ENCODE results near the gene SLC25A23. TPM values are rescaled to one million over a fixed set of nuclear protein-coding genes. Genes with fewer than 3 reads are reported as not detected.
A peak's percentile ranks its signal among the peaks of the same experiment; 100 is the strongest.

The SLC25A23 gene
- total and polyA plus RNA-seq, 2 of the 4 experiments (the other 2 are of a cell fraction), result 7.0 to 7.6 TPM

DNA sequence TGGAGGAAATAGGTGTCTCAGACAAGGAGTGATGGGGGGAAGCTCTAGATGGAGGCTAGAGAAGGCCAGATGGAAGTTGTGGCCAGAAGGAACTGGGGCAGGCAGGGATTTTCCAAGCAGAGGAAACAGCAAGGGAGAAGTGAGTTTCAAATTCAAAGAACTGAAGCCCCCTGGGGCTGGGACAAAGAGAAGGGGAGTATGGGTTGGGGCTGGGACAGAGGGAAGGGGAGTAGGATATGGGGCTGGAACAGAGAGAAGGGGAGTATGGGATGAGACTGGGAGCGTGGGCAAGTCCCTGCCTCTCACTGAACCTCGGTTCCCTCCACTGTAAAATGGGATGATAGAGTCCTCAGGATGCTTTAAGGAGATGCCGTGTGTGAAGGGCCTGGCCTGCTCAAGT is 64.8 kb downstream of the SLC25A23 start:
- ChIA-PET POLR2A (ENCODE audit: unreplicated experiment) (no interaction called here), CTCF (no interaction called here)
- dilution Hi-C loops (cut with HindIII; ENCODE audit: low sequenced_read_pairs, unreplicated experiment) (no loop called here), intact Hi-C loops (cut with micrococcal nuclease) (no loop called here), in situ Hi-C loops (cut with MboI; ENCODE audit: low sequenced_read_pairs) (no loop called here)
- 93% methylated on average over 2 of the region's 3 CpGs; no CpG with 5 or more reads in 1 of the 2 experiments for WGBS, 2 experiments (ENCODE audit: extremely low coverage in 2 of 2, insufficient read length in 1 of 2)
- Histone ChIP-seq H2BK120ac (ENCODE audit: low read depth, low read length) (no peak overlapping the region), H2AK9ac (replicated peaks; ENCODE audit: low read depth, low read length, poor library complexity) (peak overlapping the region; percentile 9), H3K9me3 (ENCODE audit: control insufficient read depth, insufficient read depth, low read length) (no peaks in the 10 kb centered on the region), H3K4ac (ENCODE audit: low read depth, low read length) (no peak overlapping the region), H4K20me1 (ENCODE audit: insufficient read depth, low read length) (no peaks in the 10 kb centered on the region), H3K4me1 (ENCODE audit: control insufficient read depth, insufficient read depth, low read length) (peaks cover 11% of the 10 kb centered on the region), H3K27ac (ENCODE audit: insufficient read depth, low read length) (no peak overlapping the region), H2BK20ac (ENCODE audit: low read depth, low read length) (no peak overlapping the region), H2BK5ac (ENCODE audit: low read depth, low read length, poor library complexity, severe bottlenecking) (no peak overlapping the region), H4K8ac (ENCODE audit: low read depth in 2 of 2, low read length in 2 of 2) (peak overlapping the region in 1 of 2 experiments; percentile 53; a peak in 1 of 4 replicates), H3K4me2 (ENCODE audit: low read depth, low read length) (no peak overlapping the region), H3K9ac (ENCODE audit: low read depth, low read length) (no peak overlapping the region), H3K56ac (ENCODE audit: extremely low read depth, insufficient read depth, low read length) (no peak overlapping the region), H2BK15ac (ENCODE audit: low read depth, low read length) (no peak overlapping the region), H4K5ac (ENCODE audit: low read depth, low read length) (no peak overlapping the region), H3K27me3 (ENCODE audit: control insufficient read depth, insufficient read depth, low read length) (no peaks in the 10 kb centered on the region), H3K36me3 (ENCODE audit: control insufficient read depth, insufficient read depth, low read length) (peaks cover 7% of the 10 kb centered on the region; the same call in 1 of the 2 replicates), H2AFZ (replicated peaks; ENCODE audit: low read length, poor library complexity) (no peak overlapping the region), H3K23ac (ENCODE audit: low read depth, low read length) (no peak overlapping the region), H3K14ac (replicated peaks; ENCODE audit: low read depth, low read length) (no peak overlapping the region), H4K91ac (ENCODE audit: insufficient read depth, low read depth, low read length) (no peak overlapping the region), H3K79me1 (ENCODE audit: low read depth in 1 of 2, low read length in 2 of 2) (peaks cover 9 to 20% of the 10 kb centered on the region in 2 experiments; a peak in 3 of 4 replicates), H3K18ac (ENCODE audit: low read depth, low read length) (no peak overlapping the region), H3K4me3 (ENCODE audit: insufficient read depth, low read depth, low read length) (no peak overlapping the region), H2AK5ac (ENCODE audit: low read depth, low read length) (no peak overlapping the region), H3K9me1 (ENCODE audit: insufficient read depth, low read length) (peaks cover 10% of the 10 kb centered on the region)
- TF ChIP-seq, protein P1, sequence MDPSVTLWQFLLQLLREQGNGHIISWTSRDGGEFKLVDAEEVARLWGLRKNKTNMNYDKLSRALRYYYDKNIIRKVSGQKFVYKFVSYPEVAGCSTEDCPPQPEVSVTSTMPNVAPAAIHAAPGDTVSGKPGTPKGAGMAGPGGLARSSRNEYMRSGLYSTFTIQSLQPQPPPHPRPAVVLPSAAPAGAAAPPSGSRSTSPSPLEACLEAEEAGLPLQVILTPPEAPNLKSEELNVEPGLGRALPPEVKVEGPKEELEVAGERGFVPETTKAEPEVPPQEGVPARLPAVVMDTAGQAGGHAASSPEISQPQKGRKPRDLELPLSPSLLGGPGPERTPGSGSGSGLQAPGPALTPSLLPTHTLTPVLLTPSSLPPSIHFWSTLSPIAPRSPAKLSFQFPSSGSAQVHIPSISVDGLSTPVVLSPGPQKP (IDR thresholded peaks at IDR 0.05; ENCODE audit: borderline replicate concordance, low read depth, low read length), result no peak
- no peak for TF ChIP-seq FOS (IDR thresholded peaks at IDR 0.05; ENCODE audit: low read depth, low read length)
- no peak for TF ChIP-seq RCOR1 (IDR thresholded peaks at IDR 0.05; ENCODE audit: insufficient replicate concordance, low read length)
- TF ChIP-seq CHD1 (IDR thresholded peaks at IDR 0.05; ENCODE audit: low read depth, low read length), result no peak
- no peak for TF ChIP-seq RFX5 (IDR thresholded peaks at IDR 0.05; ENCODE audit: low read depth, low read length)
- no peak for TF ChIP-seq NFE2L2 (IDR thresholded peaks at IDR 0.05; ENCODE audit: low read depth, low read length)
- TF ChIP-seq SMC3 (IDR thresholded peaks at IDR 0.05; ENCODE audit: low read depth, low read length), result no peak
- no peak for TF ChIP-seq MXI1 (IDR thresholded peaks at IDR 0.05; ENCODE audit: borderline replicate concordance, low read depth, low read length)
- no peak for TF ChIP-seq BHLHE40 (IDR thresholded peaks at IDR 0.05; ENCODE audit: low read depth, low read length)
- TF ChIP-seq POLR2A (IDR thresholded peaks at IDR 0.05; ENCODE audit: low read depth, low read length), result no peak
- TF ChIP-seq MAFK (IDR thresholded peaks at IDR 0.05; ENCODE audit: low read depth, low read length), result no peak
- TF ChIP-seq, protein P2, sequence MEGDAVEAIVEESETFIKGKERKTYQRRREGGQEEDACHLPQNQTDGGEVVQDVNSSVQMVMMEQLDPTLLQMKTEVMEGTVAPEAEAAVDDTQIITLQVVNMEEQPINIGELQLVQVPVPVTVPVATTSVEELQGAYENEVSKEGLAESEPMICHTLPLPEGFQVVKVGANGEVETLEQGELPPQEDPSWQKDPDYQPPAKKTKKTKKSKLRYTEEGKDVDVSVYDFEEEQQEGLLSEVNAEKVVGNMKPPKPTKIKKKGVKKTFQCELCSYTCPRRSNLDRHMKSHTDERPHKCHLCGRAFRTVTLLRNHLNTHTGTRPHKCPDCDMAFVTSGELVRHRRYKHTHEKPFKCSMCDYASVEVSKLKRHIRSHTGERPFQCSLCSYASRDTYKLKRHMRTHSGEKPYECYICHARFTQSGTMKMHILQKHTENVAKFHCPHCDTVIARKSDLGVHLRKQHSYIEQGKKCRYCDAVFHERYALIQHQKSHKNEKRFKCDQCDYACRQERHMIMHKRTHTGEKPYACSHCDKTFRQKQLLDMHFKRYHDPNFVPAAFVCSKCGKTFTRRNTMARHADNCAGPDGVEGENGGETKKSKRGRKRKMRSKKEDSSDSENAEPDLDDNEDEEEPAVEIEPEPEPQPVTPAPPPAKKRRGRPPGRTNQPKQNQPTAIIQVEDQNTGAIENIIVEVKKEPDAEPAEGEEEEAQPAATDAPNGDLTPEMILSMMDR (conservative IDR thresholded peaks at IDR 0.05; ENCODE audit: low read depth, low read length), result no peak
- no peak for TF ChIP-seq MAZ (IDR thresholded peaks at IDR 0.05; ENCODE audit: borderline replicate concordance, low read depth, low read length)
- TF ChIP-seq, protein P3, sequence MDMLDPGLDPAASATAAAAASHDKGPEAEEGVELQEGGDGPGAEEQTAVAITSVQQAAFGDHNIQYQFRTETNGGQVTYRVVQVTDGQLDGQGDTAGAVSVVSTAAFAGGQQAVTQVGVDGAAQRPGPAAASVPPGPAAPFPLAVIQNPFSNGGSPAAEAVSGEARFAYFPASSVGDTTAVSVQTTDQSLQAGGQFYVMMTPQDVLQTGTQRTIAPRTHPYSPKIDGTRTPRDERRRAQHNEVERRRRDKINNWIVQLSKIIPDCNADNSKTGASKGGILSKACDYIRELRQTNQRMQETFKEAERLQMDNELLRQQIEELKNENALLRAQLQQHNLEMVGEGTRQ (IDR thresholded peaks at IDR 0.05; ENCODE audit: low read depth, low read length), result no peak
- no peak for ATAC-seq (ENCODE audit: low read depth)
- no TSS peak for BruUV-seq (replicated peaks)
- DNase-seq, result no peak
